ENCODE measurements around the gene ENGASE. TPM values are rescaled to one million over a fixed set of nuclear protein-coding genes. Genes with fewer than 3 reads are reported as not detected.

ENGASE gene
- total and polyA plus RNA-seq, 2 of the 4 experiments (the other 2 are of a cell fraction): 3.9 to 12.1 TPM

DNA sequence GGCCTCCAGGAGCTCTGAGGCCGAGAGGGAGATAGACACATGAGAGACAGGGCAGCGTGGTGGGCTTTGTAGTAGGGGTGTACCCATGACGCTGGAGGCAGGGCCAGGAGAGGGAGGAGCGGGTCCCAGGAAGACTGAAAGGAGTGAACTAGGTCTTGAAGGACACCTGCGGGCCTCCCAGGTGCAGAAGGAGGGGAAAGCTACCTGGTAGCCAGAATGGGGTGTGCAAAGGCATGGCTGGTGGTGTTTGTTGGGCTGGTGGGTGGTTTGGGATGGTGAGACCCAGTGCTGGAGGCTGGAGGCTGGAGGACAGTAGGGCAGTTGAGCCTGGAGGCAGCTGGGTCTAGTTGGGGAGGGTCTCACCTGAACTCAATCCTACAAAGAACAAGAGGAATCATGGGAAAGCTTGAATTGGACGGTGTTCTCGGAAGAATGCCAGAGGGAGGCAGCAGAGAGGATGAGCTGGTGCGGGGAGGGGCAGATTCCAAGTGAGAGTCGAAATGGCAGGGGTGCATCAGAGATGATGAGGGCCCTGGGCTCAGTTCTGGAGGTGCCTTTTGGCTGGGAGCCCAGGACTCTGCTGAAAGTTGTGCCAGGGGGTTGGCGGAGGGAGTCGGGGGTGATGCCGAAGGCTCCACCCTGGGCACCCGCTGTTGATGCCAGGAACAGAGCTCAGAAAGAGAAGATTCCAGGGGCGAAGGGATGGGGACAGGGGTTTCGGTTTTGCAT is 29.5 kb upstream of the ENGASE start:
- no peak overlapping the region for H3K14ac ChIP-seq (replicated peaks; ENCODE audit: low read depth, low read length)
- in situ Hi-C loops (cut with MboI; ENCODE audit: low sequenced_read_pairs) (no loop called here), intact Hi-C loops (cut with micrococcal nuclease) (loop anchor here (5.0 kb wide), 1 partner anchor 347 kb away; no protein-coding TSS in a partner anchor)
- TF ChIP-seq CHD1 (IDR thresholded peaks at IDR 0.05; ENCODE audit: low read depth, low read length): no peak
- no peak for TF ChIP-seq FOS (IDR thresholded peaks at IDR 0.05; ENCODE audit: low read depth, low read length)
- TF ChIP-seq POLR2A (IDR thresholded peaks at IDR 0.05; ENCODE audit: low read depth, low read length): no peak
- TF ChIP-seq, protein P1, sequence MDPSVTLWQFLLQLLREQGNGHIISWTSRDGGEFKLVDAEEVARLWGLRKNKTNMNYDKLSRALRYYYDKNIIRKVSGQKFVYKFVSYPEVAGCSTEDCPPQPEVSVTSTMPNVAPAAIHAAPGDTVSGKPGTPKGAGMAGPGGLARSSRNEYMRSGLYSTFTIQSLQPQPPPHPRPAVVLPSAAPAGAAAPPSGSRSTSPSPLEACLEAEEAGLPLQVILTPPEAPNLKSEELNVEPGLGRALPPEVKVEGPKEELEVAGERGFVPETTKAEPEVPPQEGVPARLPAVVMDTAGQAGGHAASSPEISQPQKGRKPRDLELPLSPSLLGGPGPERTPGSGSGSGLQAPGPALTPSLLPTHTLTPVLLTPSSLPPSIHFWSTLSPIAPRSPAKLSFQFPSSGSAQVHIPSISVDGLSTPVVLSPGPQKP (IDR thresholded peaks at IDR 0.05; ENCODE audit: borderline replicate concordance, low read depth, low read length): no peak
- TF ChIP-seq SMC3 (IDR thresholded peaks at IDR 0.05; ENCODE audit: low read depth, low read length): no peak
- TF ChIP-seq, protein P2, sequence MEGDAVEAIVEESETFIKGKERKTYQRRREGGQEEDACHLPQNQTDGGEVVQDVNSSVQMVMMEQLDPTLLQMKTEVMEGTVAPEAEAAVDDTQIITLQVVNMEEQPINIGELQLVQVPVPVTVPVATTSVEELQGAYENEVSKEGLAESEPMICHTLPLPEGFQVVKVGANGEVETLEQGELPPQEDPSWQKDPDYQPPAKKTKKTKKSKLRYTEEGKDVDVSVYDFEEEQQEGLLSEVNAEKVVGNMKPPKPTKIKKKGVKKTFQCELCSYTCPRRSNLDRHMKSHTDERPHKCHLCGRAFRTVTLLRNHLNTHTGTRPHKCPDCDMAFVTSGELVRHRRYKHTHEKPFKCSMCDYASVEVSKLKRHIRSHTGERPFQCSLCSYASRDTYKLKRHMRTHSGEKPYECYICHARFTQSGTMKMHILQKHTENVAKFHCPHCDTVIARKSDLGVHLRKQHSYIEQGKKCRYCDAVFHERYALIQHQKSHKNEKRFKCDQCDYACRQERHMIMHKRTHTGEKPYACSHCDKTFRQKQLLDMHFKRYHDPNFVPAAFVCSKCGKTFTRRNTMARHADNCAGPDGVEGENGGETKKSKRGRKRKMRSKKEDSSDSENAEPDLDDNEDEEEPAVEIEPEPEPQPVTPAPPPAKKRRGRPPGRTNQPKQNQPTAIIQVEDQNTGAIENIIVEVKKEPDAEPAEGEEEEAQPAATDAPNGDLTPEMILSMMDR (conservative IDR thresholded peaks at IDR 0.05; ENCODE audit: low read depth, low read length): no peak
- no peak for TF ChIP-seq CEBPB (IDR thresholded peaks at IDR 0.05; ENCODE audit: low read depth, low read length)
- no peak for TF ChIP-seq MAZ (IDR thresholded peaks at IDR 0.05; ENCODE audit: borderline replicate concordance, low read depth, low read length)
- TF ChIP-seq MAFK (IDR thresholded peaks at IDR 0.05; ENCODE audit: low read depth, low read length): no peak
- TF ChIP-seq MXI1 (IDR thresholded peaks at IDR 0.05; ENCODE audit: borderline replicate concordance, low read depth, low read length): no peak
- TF ChIP-seq NFE2L2 (IDR thresholded peaks at IDR 0.05; ENCODE audit: low read depth, low read length): no peak
- TF ChIP-seq BHLHE40 (IDR thresholded peaks at IDR 0.05; ENCODE audit: low read depth, low read length): no peak
- no peak for TF ChIP-seq RCOR1 (IDR thresholded peaks at IDR 0.05; ENCODE audit: insufficient replicate concordance, low read length)
- no peak for TF ChIP-seq RAD21 (IDR thresholded peaks at IDR 0.05; ENCODE audit: low read length)
- TF ChIP-seq, protein P3, sequence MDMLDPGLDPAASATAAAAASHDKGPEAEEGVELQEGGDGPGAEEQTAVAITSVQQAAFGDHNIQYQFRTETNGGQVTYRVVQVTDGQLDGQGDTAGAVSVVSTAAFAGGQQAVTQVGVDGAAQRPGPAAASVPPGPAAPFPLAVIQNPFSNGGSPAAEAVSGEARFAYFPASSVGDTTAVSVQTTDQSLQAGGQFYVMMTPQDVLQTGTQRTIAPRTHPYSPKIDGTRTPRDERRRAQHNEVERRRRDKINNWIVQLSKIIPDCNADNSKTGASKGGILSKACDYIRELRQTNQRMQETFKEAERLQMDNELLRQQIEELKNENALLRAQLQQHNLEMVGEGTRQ (IDR thresholded peaks at IDR 0.05; ENCODE audit: low read depth, low read length): no peak

More for the DNA sequence above, 29.5 kb upstream of the ENGASE start:
- BruUV-seq (replicated peaks): no TSS peak
- dilution Hi-C loops (cut with HindIII; ENCODE audit: low sequenced_read_pairs, unreplicated experiment): no loop called here
- Histone ChIP-seq H4K20me1 (ENCODE audit: insufficient read depth, low read length) (no peaks in the 10 kb centered on the region; the same call in 1 of the 2 replicates), H3K4me1 (ENCODE audit: control insufficient read depth, insufficient read depth, low read length) (no peaks in the 10 kb centered on the region), H2AFZ (replicated peaks; ENCODE audit: low read length, poor library complexity) (peak overlapping the region; percentile 68), H3K9ac (ENCODE audit: low read depth, low read length) (no peak overlapping the region), H4K91ac (ENCODE audit: insufficient read depth, low read depth, low read length) (no peak overlapping the region), H3K79me1 (ENCODE audit: low read depth in 1 of 2, low read length in 2 of 2) (0 out of 4 replicates have a peak, but pooled peaks cover 0 to 5% of the 10 kb centered on the region in 2 experiments), H3K56ac (ENCODE audit: extremely low read depth, insufficient read depth, low read length) (no peak overlapping the region), H3K27ac (ENCODE audit: insufficient read depth, low read length) (no peak overlapping the region), H3K18ac (ENCODE audit: low read depth, low read length) (no peak overlapping the region), H3K23ac (ENCODE audit: low read depth, low read length) (no peak overlapping the region), H3K9me1 (ENCODE audit: insufficient read depth, low read length) (peaks cover 8% of the 10 kb centered on the region), H2AK9ac (replicated peaks; ENCODE audit: low read depth, low read length, poor library complexity) (no peak overlapping the region), H2AK5ac (ENCODE audit: low read depth, low read length) (no peak overlapping the region), H2BK20ac (ENCODE audit: low read depth, low read length) (no peak overlapping the region), H3K9me3 (ENCODE audit: control insufficient read depth, insufficient read depth, low read length) (no peaks in the 10 kb centered on the region), H4K5ac (ENCODE audit: low read depth, low read length) (no peak overlapping the region), H3K36me3 (ENCODE audit: control insufficient read depth, insufficient read depth, low read length) (peaks cover 8% of the 10 kb centered on the region; the same call in 1 of the 2 replicates), H3K4ac (ENCODE audit: low read depth, low read length) (no peak overlapping the region), H2BK5ac (ENCODE audit: low read depth, low read length, poor library complexity, severe bottlenecking) (no peak overlapping the region), H3K27me3 (ENCODE audit: control insufficient read depth, insufficient read depth, low read length) (no peaks in the 10 kb centered on the region; the same call in 1 of the 2 replicates), H3K4me3 (ENCODE audit: insufficient read depth, low read depth, low read length) (no peak overlapping the region), H4K8ac (ENCODE audit: low read depth in 2 of 2, low read length in 2 of 2) (no peak overlapping the region), H2BK120ac (ENCODE audit: low read depth, low read length) (no peak overlapping the region), H2BK15ac (ENCODE audit: low read depth, low read length) (no peak overlapping the region), H3K4me2 (ENCODE audit: low read depth, low read length) (no peak overlapping the region)
- DNase-seq (no peak), ATAC-seq (ENCODE audit: low read depth) (no peak)
- CTCF ChIA-PET: interaction anchor here (0.9 to 3.1 kb wide), 10 partner anchors 9 to 663 kb away, joined by 3 to 19 read pairs (median 4); no protein-coding TSS in a partner anchor
- POLR2A ChIA-PET (ENCODE audit: unreplicated experiment): interaction anchor here (0.5 kb wide), 1 partner anchor 12 kb away, joined by 6 read pairs; no protein-coding TSS in a partner anchor
- WGBS, 2 experiments (ENCODE audit: extremely low coverage in 2 of 2, insufficient read length in 1 of 2): 77% methylated on average over 6 of the region's 15 CpGs; no CpG with 5 or more reads in 1 of the 2 experiments
